Measurements from ENCODE around the gene ANTXR1.

DNA sequence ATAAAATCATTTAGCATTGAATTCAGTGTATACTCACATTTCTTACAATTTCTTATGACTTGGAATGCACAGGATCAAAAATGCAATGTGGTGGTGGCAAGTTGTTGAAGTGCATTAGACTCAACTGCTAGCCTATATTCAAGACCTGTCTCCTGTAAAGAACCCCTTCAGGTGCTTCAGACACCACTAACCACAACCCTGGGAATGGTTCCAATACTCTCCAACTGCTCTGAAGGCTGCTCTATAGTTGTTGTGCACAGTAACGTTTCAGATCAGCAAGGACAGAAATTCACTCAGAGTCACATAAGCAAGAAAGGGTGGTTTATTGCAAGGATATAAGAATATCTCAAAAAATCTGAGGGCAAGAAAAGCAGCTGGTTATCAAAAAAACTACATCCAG is 32.0 kb upstream of the ANTXR1 start:
- TF ChIP-seq POLR2A (IDR thresholded peaks at IDR 0.05; ENCODE audit: low read depth, low read length) = no peak
- no peak for TF ChIP-seq TAF1 (IDR thresholded peaks at IDR 0.05; ENCODE audit: low read depth, low read length)
- TF ChIP-seq POLR2AphosphoS5 (IDR thresholded peaks at IDR 0.05; ENCODE audit: low read depth, low read length) = no peak
- no peak for TF ChIP-seq SPI1 (IDR thresholded peaks at IDR 0.05; ENCODE audit: low read depth, low read length)
